A549 treated with AZD9567 at 1 μM for 4 hours (cell line): ENCODE measurements around the gene ZNF506. TPM values are rescaled to one million over a fixed set of nuclear protein-coding genes. Genes with fewer than 3 reads are reported as not detected.

ENCODE experiments used
- total RNA-seq: library from RNA; stranded (reverse); fragments of 200-300 nt; extraction: Qiagen RNA extraction; gene quantifications from 5 replicates; pipeline ENCODE4 v1.2.3, GENCODE V29; 2022; ENCODE audit not compliant: insufficient read depth

ZNF506 gene
- total RNA-seq: 0.14 to 0.30 TPM (median 0.17 TPM) in 4 of 5 replicates, not detected in the other

GRCh38 chr19:19821366-19821951, at the start of gene ZNF506:
Gene ZNF506 (minus strand): TSS chr19:19821750. CDS start chr19:19821603, 147 bp downstream.

GRCh38 chr19:19865750-19866610, 44.4 kb upstream of the ZNF506 start, which contains the start of gene ZNF253:
Gene ZNF253 (plus strand): TSS chr19:19865882. CDS start chr19:19865997, 115 bp downstream.

Other genes with a start within 250 kb of the ZNF506 start
- 1.5 to 1.9 TPM (median 1.7 TPM) in 4 of 5 replicates, not detected in the other for gene PBX4, start 203.1 kb downstream of the ZNF506 start, total RNA-seq
- 1.5 to 4.2 TPM (median 3.9 TPM) in 5 replicates for gene LPAR2, start 193.5 kb downstream of the ZNF506 start, total RNA-seq
- 3.7 to 6.1 TPM (median 5.3 TPM) in 5 replicates for gene GMIP, start 178.1 kb downstream of the ZNF506 start, total RNA-seq
- gene ATP13A1, start 158.1 kb downstream of the ZNF506 start, total RNA-seq: 23.5 to 35.6 TPM (median 34.4 TPM) in 5 replicates
- gene ZNF101, start 152.9 kb downstream of the ZNF506 start, total RNA-seq: 3.4 to 7.2 TPM (median 4.0 TPM) in 5 replicates
- gene ZNF14, start 88.6 kb downstream of the ZNF506 start, total RNA-seq: 2.1 to 2.4 TPM (median 2.2 TPM) in 5 replicates
- gene ZNF253, start 44.1 kb upstream of the ZNF506 start, total RNA-seq: not detected in 5 replicates
- gene ZNF93, start 79.2 kb upstream of the ZNF506 start, total RNA-seq: not detected in 5 replicates
- gene ZNF682, start 217.8 kb upstream of the ZNF506 start, total RNA-seq: not detected in 5 replicates